Panc1 (cell line): Measurements from ENCODE around the gene ATP5PB. TPM values are rescaled to one million over a fixed set of nuclear protein-coding genes. Genes with fewer than 3 reads are reported as not detected.

ENCODE experiments used
- ATAC-seq: fragments of 200-7000 bp; cut with Tn5 transposase; 2 replicates; pipeline ENCODE4 v1.9.1; 2020; ENCODE audit warnings: mild to moderate bottlenecking, moderate library complexity
- BruUV-seq: library from RNA; stranded (reverse); fragments of 400-500 nt; replicated peaks from 2 replicates; lab custom pipeline; 2021; lab: Mats Ljungman, UMichigan
- CTCF ChIA-PET: fragments of 300-600 bp; sonication (Branson Sonifier 250); formaldehyde crosslinking; loops from one replicate; lab custom pipeline; 2022; ENCODE audit warnings: antibody characterized with exemption; lab: Charles Lee
- POLR2A ChIA-PET: fragments of 300-600 bp; sonication (Branson Sonifier 250); formaldehyde crosslinking; loops from one replicate; lab custom pipeline; 2022; ENCODE audit warnings: antibody characterized with exemption; lab: Charles Lee
- DNase-seq: peaks from one replicate; pipeline ENCODE4 v3.0.0-alpha.2; 2010; ENCODE audit warnings: low read depth, low spot score
- H3K27ac ChIP-seq: 2 replicates; pipeline ENCODE4 v1.5.1; 2011; ENCODE audit warnings: mild to moderate bottlenecking, low read length, inconsistent platforms
- H3K27me3 ChIP-seq: fragments of 200-500 bp; sonication (Bioruptor generic); 2 replicates; pipeline ENCODE4 v1.6.0; 2014; ENCODE audit warnings: low read length, inconsistent platforms; ENCODE audit not compliant: control insufficient read depth, insufficient read depth
- H3K36me3 ChIP-seq: fragments of 200-500 bp; sonication (Bioruptor generic); 2 replicates; pipeline ENCODE4 v1.5.1; 2014; ENCODE audit warnings: inconsistent platforms, mild to moderate bottlenecking, low read length, moderate library complexity; ENCODE audit not compliant: control insufficient read depth, insufficient read depth
- H3K4me1 ChIP-seq: 2 replicates; pipeline ENCODE4 v1.5.1; 2011; ENCODE audit warnings: inconsistent platforms, mild to moderate bottlenecking, low read length, moderate library complexity; ENCODE audit not compliant: control insufficient read depth, insufficient read depth
- H3K4me3 ChIP-seq, 2 experiments: 2 replicates each; pipeline ENCODE4 v1.5.1; 2011 to 2012; ENCODE audit warnings: low read depth in 2 of 2, low read length in 2 of 2, mild to moderate bottlenecking in 2 of 2, inconsistent platforms in 1 of 2, moderate library complexity in 1 of 2
- H3K9me3 ChIP-seq: fragments of 200-500 bp; sonication (Bioruptor generic); 2 replicates; pipeline ENCODE4 v1.5.1; 2014; ENCODE audit warnings: low read depth, mild to moderate bottlenecking, inconsistent platforms, low read length, moderate library complexity; ENCODE audit not compliant: control insufficient read depth, insufficient read depth
- CTCF ChIP-seq: fragments of 450-650 bp; IDR thresholded peaks from 2 replicates; pipeline ENCODE4 v1.5.1; 2017; ENCODE audit warnings: mild to moderate bottlenecking
- POLR2AphosphoS5 ChIP-seq: IDR thresholded peaks from 2 replicates; pipeline ENCODE4 v1.6.1; 2012; ENCODE audit warnings: mild to moderate bottlenecking, low read depth, low read length, moderate library complexity
- REST ChIP-seq, 2 experiments: IDR thresholded peaks; 2 replicates each; pipeline ENCODE4 v1.6.1; 2011 to 2012; ENCODE audit warnings: low read depth in 2 of 2, control low read depth in 1 of 2, low read length in 1 of 2, mild to moderate bottlenecking in 1 of 2, moderate library complexity in 1 of 2; ENCODE audit not compliant: insufficient read depth in 1 of 2
- SIN3A ChIP-seq: IDR thresholded peaks from 2 replicates; pipeline ENCODE4 v1.6.1; 2012; ENCODE audit warnings: low read depth, mild to moderate bottlenecking, low read length, moderate library complexity, borderline replicate concordance; ENCODE audit not compliant: insufficient read depth
- TCF7L2 ChIP-seq: IDR thresholded peaks from 2 replicates; pipeline ENCODE4 v1.6.1; 2011; ENCODE audit warnings: mild to moderate bottlenecking, low read depth, low read length, inconsistent platforms
- in situ Hi-C: cut with HindIII; loops from 2 replicates; pipeline ENCODE4 v1.10.0; 2016; ENCODE audit warnings: low sequenced_read_pairs, low pct_unique_long_range_greater_than_20kb
- intact Hi-C: fragments of 100-400 bp; cut with micrococcal nuclease; formaldehyde crosslinking; loops from one replicate; pipeline ENCODE4 v1.10.0; 2022; ENCODE audit not compliant: unreplicated experiment
- total RNA-seq: library from RNA; stranded (reverse); gene quantifications from one replicate; pipeline ENCODE4 v1.2.1, GENCODE V29; 2021; ENCODE audit not compliant: unreplicated experiment

ATP5PB gene
- total RNA-seq, 1 experiment from 2014 or later = 178 TPM

- ATAC-seq = no peak
- no peaks in the 10 kb centered on the region for H3K36me3 ChIP-seq
- H3K4me3 ChIP-seq = no peak overlapping the region
- no peaks in the 10 kb centered on the region for H3K4me1 ChIP-seq
- CTCF ChIA-PET = no interaction called here
- H3K27ac ChIP-seq = no peak overlapping the region
- in situ Hi-C loops (no loop called here), intact Hi-C loops (loop anchor here (10.0 kb wide), 1 partner anchor 253 kb away; the partner anchor contains the start of gene DDX20)
- DNase-seq = no peak
- H3K9me3 ChIP-seq = no peaks in the 10 kb centered on the region
- BruUV-seq = no TSS peak
- POLR2A ChIA-PET = no interaction called here
- TF ChIP-seq REST (IDR thresholded peaks at IDR 0.05; ENCODE audit: insufficient read depth in 1 of 2, low read depth in 2 of 2, low read length in 1 of 2) (no peak), POLR2AphosphoS5 (no peak)
- no peaks in the 10 kb centered on the region for H3K27me3 ChIP-seq
Measured at GRCh38 chr1:111501645-111502044, 52.4 kb downstream of the ATP5PB start.

- H3K27me3 ChIP-seq = no peaks in the 10 kb centered on the region
- intact Hi-C loops = loop anchor here (10.0 kb wide), 1 partner anchor 251 kb away; the partner anchor contains the start of gene DDX20
- BruUV-seq = no TSS peak
- ATAC-seq (no peak), DNase-seq (no peak)
- in situ Hi-C loops = no loop called here
- peaks cover 4% of the 10 kb centered on the region; the same call in 1 of the 2 replicates for H3K4me1 ChIP-seq
- no peak within 1 kb of the TSS for H3K27ac ChIP-seq
- ChIA-PET CTCF (no interaction called here), POLR2A (no interaction called here)
- no peak within 1 kb of the TSS for H3K4me3 ChIP-seq
- H3K9me3 ChIP-seq = no peaks in the 10 kb centered on the region
- H3K36me3 ChIP-seq = no peaks in the 10 kb centered on the region
- TF ChIP-seq SIN3A = no peak
- TF ChIP-seq POLR2AphosphoS5 = no peak
- TF ChIP-seq CTCF = no peak
- no peak for TF ChIP-seq TCF7L2
- no peak for TF ChIP-seq REST (IDR thresholded peaks at IDR 0.05; ENCODE audit: insufficient read depth in 1 of 2, low read depth in 2 of 2, low read length in 1 of 2)
Measured at GRCh38 chr1:111503585-111504060, 54.4 kb downstream of the ATP5PB start, which contains the start of the genes ADORA3 and TMIGD3. ADORA3 (minus strand) TSS chr1:111503633; CDS start chr1:111503354, 279 bp downstream. TMIGD3 (minus strand) TSS chr1:111503633; CDS start chr1:111503354, 279 bp downstream.
